ENCODE results near the gene DEXI.
"Not testable (repeated sequence)": the region's sequence is repeated elsewhere in the genome, so short reads cannot be mapped to it uniquely, and the experiment has no call there.

DEXI gene

DNA sequence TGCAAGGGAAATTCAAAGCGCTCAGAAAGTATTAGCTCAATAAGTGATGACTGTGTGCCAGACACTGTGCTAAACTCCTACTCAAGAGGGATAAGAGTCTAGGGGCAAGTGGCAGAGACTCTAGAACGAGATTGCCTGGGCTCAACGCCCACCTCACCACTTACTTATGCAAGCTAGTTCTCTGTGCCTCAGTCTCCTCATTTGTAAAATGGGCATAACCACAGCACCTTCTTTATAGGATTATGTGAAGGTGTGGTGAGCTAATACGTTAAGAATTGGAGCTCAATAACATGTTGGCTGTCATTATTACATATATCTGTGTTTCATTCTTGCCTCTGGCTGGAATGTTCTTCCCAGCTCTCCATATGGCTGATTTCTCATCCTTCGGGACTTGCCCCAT, 15.4 kb downstream of the DEXI start:
- DNase-seq (ENCODE audit: low read depth in 2 of 2), result no peak

DNA sequence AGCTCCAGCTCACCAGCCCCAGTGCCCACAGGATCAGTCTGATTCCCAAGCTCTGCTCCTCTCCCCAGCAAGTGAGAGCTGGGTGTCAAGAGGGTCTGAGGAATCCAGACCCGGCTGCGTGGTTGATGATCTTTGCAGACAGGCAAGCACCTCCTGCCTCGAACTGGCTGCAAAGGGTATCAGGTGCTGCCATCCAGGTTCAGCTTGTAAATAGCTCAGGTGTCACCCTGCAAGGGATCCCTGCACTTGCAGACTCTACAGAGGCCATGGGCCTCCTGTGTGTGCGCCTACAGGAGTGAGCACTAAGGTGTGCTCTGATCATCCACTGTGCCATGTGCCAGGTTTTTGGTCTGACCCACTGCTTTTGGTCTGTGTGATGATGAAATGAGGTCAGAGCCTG, 16.2 kb downstream of the DEXI start:
- no peak for DNase-seq (ENCODE audit: low read depth in 2 of 2)

DNA sequence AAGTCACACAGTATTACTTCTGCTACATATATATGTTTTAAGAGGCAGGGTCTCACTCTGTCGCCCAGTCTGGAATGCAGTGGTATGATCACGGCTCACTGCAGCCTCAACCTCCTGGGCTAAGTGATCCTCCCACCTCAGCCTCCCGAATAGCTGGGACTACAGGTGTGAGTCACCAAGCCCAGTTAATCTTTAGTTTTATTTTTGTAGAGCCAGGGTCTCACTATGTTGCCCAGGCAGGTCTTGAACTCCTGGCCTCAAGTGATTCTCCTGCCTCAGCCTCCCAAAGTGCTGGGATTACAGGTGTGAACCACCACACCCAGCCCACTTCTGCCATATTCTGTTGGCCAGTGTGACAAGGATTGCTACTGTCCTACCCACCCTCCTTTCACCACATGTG, 17.0 kb downstream of the DEXI start:
- DNase-seq (ENCODE audit: low read depth in 2 of 2), result not testable (repeated sequence)

DNA sequence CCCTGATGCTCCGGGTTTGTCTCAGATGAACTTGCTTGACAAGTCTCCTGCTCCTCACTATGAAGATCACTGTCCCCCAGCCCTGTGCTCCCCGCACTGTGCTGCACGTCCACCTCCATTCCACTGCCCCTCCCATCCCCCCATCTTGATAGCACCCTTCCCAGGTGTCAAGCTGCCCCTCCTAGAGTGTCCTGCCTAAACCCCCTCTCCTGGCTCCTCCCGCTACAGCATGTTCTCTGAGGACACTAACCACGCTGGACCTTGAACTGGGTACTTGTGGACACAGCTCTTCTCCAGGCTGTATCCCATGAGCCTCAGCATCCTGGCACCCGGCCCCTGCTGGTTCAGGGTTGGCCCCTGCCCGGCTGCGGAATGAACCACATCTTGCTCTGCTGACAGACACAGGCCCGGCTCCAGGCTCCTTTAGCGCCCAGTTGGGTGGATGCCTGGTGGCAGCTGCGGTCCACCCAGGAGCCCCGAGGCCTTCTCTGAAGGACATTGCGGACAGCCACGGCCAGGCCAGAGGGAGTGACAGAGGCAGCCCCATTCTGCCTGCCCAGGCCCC, 18.5 kb downstream of the DEXI start:
- no peak for DNase-seq (ENCODE audit: low read depth in 2 of 2)

DNA sequence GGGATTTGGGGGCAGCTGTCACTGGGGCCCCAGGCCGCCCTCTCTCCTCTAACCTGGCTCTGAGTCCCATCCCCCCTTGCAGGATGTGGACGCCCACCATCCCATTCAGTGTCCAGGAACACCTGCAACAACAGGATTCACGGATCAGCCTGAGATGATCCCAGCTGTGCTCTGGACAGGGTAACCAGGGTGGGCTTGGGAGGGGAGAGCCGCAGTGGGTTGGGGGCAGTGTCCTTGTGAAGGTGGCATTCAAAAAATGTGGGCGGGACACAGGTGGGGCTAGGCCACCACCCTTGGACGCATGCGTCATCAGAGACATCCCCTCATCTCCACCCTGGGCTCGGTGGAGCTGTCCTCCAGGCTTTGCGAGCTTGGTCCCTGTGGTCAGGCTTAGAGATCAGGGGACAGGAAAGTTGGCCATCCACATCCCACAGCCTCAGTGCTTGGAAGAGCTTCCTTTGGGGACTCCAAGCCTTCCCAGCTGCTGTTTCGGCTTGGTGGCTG, 19.1 kb downstream of the DEXI start:
- DNase-seq (ENCODE audit: low read depth in 2 of 2), result no peak

DNA sequence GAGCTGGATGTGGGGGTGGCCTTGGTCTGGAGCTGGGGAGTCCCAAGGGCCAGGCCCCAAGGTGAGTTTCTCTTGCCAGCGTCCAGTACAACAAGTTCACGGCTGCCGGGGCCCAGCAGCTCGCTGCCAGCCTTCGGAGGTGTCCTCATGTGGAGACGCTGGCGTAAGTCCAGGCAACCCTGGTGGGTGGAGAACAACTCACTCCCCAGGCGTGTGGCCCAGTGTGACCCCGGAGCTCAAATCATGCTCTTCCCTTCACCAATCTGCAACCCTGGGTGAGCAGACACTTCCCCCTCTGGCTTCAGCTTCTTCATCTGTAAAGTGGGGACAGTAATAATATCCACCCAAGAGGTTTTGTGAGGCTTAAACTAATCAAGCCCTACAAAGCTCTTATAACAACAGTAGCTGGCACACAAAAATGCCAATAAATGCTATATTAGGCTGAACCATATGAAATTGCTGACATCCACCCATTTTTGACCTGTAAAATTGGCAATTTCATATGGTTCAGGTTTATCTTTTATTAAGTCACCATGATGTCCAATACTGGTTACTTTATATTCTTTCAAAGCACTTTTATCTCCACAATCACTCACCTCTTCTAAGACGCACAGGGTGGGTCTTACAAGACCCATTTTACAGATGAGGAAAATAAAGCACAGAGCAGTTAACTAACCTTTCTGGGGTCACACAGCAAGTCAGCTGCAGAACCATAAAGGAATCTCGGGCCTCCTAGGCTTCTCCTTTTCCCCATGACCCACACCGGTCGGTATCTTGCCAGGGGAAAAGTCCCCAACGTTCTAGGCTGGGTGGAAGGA, 19.7 kb downstream of the DEXI start:
- no peak for DNase-seq (ENCODE audit: low read depth in 2 of 2)

DNA sequence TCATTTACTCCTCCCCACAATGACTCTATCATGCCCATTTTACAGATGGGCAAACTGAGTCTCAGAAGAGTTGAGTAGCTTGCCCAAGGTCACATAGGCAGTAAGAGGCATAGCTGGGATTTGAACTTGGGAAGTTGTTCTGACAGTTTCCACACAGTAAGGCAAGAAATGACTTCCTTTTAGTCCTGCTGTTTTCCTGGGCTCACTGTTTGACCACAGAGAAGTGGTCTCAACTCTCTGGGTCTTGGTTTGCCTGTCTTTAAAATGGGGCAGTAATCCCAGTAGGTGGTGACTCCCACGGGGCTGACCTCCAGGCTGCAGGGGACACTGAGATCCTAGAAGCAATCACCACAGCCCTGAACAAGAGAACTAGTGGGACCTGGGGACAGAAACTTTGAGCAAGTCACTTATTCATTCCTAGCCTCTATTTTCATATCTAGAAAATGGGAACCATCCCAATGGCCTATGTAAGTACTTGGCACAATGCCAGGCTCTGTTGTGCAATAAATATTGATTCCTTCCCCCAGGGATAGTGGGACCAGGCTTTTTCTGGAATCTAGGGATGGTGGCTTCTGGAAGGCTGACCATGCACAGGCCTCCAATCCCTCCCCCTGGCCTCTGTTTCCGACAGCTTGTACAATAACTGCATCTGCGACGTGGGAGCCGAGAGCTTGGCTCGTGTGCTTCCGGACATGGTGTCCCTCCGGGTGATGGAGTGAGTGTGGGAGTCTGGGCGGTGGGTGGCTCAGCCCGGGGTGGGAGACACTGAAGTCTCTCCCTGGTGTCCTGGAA, 20.5 kb downstream of the DEXI start:
- DNase-seq (ENCODE audit: low read depth in 2 of 2), result no peak

DNA sequence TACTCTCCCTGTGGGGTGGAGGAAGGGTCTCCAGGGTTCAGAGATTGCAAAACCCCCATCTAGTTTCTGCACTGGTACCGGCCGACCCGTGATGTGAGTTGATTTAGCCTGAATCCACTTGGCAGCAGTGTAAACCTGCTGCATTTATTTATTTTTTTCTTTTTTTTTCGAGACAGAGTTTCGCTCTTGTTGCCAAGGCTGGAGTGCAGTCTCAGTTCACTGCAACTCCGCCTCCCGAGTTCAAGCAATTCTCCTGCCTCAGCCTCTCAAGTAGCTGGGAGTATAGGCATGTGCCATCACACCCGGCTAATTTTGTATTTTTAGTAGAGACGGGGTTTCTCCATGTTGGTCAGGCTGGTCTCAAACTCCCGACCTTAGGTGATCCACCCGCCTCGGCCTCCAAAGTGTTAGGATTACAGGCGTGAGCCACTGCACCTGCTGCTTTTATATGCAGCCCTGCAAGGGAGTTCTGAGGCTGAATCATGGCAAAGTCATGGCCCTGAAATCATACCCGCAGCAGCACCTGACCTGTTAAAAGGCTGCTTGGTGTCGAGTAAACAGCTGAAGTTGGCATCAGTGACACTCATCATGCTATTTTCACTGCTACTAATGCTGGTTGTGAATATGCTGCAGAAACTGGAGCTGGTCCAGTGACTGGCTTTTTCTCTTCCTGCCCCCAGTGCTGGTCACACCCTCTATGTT, 21.4 kb downstream of the DEXI start:
- DNase-seq (ENCODE audit: low read depth in 2 of 2), result no peak

DNA sequence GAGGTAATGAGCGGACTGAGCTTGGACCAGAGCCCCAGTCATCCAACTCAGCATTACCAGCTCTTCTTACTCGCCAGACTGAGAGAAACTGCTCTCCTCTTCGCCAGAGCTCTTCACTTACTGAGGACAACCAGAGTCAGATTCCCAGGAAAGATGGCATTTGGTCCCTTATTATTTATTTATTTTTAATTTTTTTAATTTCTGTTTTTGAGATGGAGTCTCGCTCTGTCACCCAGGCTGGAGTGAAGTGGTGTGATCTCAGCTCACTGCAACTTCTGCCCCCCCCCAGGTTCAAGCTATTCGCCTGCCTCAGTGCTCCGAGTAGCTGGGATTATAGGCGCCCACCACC, 23.3 kb downstream of the DEXI start:
- DNase-seq (ENCODE audit: low read depth in 2 of 2), result no peak

DNA sequence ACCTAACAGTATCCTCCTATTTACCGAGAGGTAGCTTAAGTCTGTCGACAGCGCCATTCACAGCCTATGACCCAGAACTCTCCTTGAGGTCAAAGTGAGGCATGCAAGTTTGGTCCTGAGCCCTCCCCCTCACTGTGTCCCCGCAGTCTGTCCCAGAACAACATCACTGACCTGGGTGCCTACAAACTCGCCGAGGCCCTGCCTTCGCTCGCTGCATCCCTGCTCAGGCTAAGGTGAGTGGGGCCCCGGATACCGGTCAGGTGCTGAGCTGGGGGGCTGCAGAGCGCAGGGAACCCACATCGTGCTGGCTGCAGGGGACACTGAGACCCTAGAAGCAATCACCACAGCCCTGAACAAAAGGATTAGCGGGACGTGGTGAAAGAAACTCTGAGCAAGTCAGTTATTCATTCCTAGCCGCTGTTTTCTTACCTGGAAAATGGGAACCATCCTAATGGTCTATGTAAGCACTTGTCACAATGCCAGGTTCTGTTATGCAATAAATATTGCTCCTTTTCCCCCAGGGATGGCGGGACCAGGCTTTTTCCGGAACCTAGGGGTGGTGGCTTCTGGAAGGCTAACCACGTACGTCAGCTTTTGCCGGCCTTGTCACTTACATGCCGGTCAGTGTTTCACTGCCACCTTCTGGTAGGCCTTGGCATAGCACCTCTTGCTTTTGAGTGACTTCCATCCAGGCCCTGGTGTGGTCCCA, 23.8 kb downstream of the DEXI start:
- DNase-seq (ENCODE audit: low read depth in 2 of 2), result peak; percentile 68 to 74

DNA sequence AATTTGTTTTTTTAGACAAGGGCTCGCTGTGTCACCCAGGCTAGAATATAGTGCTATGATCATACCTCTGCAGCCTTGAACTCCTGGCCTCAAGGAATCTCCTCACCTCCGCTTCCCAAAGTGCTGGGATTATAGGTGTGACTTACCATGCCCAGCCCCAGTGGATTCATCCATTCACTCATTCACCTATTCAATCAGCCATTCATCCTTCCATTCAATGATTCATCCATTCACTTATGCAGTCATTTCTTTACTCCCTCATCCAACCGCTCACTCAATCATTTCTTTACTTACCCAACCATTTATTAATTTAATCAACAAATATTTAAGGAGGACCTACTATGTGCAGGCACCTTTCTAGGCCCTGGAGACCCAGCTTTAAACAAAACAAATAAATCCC, 25.7 kb downstream of the DEXI start:
- DNase-seq (ENCODE audit: low read depth in 2 of 2), result no peak

DNA sequence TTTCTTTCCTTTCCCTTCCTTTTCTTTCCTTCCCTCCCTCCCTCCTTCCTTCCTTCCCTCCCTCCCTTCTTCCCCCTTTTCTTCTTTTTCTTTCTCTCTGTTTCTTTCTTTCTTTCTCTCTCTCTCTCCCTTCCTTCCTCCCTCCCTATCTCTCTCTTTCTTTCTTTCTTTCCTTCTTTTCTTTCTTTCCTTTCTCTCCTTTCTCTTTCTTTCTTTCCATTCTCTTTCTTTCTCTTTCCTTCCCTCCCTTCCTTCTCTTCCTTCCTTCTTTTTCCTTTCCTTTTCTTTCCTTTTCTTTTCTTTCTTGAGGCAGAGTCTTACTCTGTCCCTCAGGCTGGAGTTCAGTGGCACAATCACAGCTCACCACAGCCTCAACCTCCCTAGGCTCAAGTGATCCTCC, 31.0 kb downstream of the DEXI start:
- DNase-seq (ENCODE audit: low read depth in 2 of 2), result no peak

DNA sequence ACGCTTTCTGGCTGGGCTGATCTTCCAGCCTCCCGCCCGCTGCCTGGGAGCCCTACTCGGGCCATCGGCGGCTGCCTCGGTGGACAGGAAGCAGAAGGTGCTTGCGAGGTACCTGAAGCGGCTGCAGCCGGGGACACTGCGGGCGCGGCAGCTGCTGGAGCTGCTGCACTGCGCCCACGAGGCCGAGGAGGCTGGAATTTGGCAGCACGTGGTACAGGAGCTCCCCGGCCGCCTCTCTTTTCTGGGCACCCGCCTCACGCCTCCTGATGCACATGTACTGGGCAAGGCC, 34.6 kb downstream of the DEXI start:
- DNase-seq (ENCODE audit: low read depth in 2 of 2), result no peak

DNA sequence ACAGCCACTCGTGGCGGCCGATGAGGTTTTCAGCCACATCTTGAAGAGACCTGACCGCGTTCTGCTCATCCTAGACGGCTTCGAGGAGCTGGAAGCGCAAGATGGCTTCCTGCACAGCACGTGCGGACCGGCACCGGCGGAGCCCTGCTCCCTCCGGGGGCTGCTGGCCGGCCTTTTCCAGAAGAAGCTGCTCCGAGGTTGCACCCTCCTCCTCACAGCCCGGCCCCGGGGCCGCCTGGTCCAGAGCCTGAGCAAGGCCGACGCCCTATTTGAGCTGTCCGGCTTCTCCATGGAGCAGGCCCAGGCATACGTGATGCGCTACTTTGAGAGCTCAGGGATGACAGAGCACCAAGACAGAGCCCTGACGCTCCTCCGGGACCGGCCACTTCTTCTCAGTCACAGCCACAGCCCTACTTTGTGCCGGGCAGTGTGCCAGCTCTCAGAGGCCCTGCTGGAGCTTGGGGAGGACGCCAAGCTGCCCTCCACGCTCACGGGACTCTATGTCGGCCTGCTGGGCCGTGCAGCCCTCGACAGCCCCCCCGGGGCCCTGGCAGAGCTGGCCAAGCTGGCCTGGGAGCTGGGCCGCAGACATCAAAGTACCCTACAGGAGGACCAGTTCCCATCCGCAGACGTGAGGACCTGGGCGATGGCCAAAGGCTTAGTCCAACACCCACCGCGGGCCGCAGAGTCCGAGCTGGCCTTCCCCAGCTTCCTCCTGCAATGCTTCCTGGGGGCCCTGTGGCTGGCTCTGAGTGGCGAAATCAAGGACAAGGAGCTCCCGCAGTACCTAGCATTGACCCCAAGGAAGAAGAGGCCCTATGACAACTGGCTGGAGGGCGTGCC, 35.1 kb downstream of the DEXI start:
- no peak for DNase-seq (ENCODE audit: low read depth in 2 of 2)

DNA sequence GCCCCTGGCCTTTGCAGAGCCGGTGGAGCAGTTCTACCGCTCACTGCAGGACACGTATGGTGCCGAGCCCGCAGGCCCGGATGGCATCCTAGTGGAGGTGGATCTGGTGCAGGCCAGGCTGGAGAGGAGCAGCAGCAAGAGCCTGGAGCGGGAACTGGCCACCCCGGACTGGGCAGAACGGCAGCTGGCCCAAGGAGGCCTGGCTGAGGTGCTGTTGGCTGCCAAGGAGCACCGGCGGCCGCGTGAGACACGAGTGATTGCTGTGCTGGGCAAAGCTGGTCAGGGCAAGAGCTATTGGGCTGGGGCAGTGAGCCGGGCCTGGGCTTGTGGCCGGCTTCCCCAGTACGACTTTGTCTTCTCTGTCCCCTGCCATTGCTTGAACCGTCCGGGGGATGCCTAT, 35.8 kb downstream of the DEXI start:
- DNase-seq (ENCODE audit: low read depth in 2 of 2), result no peak

DNA sequence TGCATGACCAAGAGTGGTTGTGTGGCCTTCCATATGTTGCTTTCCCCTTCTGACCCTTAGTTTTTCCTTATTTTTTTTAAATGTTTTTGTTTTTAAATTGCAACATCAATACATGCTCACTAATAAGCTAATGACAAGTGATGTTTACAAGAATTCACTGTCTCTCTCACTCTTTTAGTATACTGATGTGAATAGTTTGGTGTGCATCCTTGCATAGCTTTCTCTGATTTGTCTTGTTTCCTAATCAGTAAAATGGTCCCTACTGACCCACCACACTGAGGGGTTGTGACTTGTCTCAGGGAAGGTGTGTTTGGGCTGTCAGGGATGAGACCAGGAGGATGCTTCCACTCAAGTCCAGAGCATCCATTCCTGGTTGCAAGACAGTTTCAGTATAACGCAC, 39.3 kb downstream of the DEXI start:
- no peak for DNase-seq (ENCODE audit: low read depth in 2 of 2)

DNA sequence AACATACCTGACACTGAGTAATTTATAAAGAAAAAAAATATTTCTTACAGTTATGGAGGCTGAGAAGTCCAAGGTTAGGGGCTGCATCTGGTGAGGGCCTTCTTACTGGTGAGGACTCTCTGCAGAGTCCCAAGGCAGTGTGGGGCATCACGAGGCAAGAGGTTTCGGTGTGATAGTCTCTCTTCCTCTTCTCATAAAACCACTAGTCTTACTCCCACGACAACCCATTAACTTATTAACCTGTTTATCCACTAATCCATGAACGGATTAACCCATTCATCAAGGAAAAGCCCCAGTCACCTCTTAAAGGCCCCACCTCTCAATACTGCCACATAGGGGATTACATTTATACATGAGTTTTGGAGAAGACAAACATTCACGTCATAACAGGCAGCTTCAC, 45.1 kb downstream of the DEXI start:
- DNase-seq (ENCODE audit: low read depth in 2 of 2), result no peak

DNA sequence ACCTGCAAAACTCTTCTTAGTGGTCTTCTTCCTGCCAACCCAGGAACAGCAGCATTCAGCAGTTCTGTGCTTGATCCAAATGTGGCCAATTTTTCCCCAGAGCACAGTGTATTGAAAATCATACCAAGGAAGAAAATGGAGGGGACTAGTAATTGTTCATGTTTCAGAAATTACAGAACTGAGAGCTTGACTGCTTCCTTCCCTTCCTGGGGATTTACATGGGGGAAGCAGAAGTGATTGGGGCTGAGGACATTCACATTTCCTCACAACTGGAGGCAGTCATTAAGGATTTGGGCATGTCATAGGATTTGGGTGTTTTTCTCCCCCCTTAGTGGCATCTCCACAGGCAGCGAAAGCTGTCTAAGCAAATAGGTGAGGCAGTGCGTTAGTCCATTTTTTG, 45.5 kb downstream of the DEXI start:
- DNase-seq (ENCODE audit: low read depth in 2 of 2), result no peak

DNA sequence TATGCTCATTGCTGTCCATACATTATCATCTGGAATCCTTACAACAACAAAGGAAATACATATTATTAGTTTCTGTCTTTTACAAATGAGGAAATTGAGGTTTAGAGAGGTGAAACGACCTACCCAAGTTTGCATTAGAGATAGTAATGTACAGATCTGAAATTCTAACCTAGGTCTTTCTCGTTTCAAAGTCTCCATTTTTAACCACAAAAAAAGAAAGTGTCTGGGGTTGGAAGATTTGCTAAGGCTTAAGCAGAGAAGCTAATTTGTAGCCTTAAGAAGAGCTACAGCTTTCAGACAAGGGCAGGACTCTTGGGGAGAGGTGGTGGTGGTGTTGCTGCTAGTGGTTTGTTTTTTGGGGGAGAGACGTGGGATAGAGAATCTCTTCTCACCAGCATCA, 46.1 kb downstream of the DEXI start:
- DNase-seq (ENCODE audit: low read depth in 2 of 2), result no peak

DNA sequence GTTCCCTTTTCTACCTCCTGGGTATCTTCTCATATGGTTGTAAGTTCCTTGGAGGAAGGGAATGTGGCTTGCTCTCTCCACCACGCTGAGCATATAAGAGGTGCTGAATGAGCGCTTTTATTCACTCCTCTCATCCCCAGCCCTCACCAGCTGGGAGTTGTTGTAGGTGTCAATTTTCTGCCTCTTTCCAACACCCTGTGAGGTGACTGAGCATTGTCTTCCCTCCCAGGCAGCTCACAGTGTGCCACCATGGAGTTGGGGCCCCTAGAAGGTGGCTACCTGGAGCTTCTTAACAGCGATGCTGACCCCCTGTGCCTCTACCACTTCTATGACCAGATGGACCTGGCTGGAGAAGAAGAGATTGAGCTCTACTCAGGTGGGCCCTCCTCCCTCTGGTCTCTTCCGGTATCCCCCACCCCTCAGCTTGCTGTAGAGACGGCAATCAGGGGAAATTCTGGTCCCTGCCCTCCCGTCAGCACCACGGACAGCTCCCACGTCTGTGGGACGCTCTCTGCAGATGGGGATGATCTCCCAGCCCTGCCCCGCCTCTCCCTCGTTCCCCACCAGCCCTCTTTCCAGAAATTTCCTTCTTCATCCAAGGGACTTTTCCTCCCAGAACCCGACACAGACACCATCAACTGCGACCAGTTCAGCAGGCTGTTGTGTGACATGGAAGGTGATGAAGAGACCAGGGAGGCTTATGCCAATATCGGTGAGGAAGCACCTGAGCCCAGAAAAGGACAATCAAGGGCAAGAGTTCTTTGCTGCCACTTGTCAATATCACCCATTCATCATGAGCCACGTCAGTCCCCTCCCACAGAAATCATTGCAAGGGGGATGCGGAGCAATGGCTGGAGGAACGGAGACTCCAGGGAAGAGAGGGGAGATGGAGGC, 47.0 kb downstream of the DEXI start:
- no peak for DNase-seq (ENCODE audit: low read depth in 2 of 2)
